Ammon's horn (tissue), 1 donor: ENCODE data around the gene DLGAP4.
"Not testable (repeated sequence)": the region's sequence is repeated elsewhere in the genome, so short reads cannot be mapped to it uniquely, and the experiment has no call there.

Experiments
- DNase-seq: peaks from one replicate; pipeline ENCODE4 v3.0.0-alpha.2; 2016; ENCODE audit warnings: low spot score

Gene DLGAP4

DNA sequence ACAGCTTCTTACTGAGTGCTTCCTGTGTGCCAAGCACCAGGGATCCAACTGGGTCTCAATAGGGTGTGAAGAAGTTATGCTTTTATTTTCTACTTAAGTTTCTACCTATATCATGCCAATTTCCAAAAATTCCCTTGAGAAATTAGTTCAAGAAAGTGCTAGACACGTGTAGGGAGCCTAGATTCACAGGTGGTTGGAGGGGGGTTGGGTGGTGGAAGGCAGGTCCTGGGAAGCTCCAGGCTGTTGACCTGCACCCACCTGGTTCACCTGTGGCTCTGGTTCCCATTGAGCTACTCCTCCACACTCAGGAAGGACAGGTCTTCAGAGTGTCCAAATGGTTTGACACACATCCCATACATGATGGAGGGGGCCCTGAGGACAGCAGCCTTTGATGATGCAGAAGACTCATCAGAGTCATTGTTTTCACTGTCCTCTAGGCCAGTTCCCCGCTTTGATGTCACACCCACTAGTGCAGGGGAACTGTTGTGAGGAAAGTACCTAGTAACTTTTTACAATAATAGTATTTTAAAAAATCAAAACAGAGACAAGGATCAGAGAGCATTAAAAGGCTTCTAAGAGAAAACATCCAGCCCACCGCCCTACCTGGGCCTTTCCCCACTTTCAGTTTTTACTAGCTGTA, 195.3 kb downstream of the DLGAP4 start:
- DNase-seq: no peak

DNA sequence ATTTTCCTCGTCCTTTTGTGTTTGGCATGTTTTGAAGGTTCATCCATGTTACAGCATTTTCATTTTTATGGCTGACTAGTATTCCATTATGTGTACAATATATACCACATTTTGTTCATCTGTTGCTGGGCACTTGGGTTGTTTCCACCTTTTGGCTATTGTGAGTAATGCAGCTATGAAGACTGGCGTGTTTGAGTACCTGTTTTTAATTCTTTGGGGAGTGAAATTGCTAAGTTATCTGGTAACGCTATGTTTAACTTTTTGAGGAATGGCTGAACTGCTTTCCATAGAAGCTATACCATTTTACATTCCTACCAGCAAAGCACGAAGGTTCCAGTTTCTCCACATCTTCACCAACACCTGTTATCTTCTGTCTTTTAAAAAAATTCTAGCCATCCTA, 198.2 kb downstream of the DLGAP4 start:
- no peak for DNase-seq

DNA sequence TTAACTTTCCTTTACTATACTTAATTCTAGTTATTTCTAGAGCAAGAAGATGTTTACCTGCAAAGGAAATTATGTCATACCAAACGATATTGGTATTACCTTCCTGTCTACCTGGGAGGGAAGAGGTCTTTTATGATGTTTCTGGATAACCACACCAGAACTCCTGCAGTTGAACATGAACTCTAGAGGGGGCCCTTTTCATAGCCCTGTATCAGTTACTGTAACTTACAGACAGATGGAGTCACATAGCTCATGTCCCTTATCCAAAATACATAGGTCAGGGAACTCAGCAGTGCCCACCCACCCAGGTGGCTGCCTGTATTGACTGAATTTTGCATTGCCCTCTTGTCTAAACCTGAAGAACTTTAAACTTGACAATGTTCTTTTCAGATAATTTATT, 200.1 kb downstream of the DLGAP4 start:
- no peak for DNase-seq

DNA sequence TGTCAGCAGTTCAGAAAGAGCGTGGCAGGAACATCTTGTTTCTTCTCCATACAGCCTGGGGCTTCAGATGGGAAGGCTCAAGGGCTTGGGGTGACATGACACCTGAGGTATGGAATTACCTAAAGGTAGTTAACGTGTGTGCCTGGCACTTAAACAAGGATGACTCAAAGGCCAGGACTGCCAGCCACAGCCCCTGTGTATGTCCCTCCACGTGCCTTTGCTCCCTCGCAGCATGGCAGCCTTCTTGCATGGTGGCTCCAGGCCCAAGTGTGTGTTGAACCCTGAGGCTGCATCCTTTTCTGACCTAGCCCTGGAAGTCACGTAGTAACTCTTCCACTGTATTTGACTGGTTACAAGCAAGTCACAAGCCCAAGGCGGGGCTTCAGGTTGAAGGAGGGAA, 201.6 kb downstream of the DLGAP4 start:
- DNase-seq: no peak

DNA sequence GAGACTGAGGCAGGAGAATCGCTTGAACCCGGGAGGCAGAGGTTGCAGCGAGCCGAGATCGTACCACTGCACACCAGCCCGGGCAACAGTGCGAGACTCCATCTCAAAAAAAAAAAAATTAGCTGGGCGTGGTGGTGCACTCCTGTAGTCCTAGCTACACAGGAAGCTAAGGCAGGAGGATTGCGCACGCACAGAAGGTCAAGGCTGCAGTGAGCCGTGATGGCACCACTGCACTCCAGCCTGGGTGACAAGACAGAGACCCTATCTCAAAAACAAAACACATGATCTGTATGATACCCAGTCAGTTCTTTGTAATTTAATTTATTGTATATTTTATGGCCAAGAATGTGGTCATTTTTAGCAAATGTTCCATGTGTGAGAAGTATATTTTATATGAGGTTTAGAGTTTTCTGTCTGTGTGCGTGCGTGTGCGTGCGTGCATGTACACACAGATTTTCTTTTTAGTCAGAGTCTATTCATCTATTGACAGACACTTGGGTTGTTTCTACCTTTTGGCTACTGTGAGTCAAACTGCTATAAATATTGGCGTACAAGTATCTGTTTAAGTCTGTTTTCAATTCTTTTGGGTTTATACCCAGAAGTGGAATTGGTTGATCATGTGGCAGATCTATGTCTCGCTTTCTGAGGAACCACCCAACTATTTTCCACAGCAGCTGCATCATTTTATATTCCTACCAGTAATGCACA, 213.0 kb downstream of the DLGAP4 start:
- DNase-seq: no peak

DNA sequence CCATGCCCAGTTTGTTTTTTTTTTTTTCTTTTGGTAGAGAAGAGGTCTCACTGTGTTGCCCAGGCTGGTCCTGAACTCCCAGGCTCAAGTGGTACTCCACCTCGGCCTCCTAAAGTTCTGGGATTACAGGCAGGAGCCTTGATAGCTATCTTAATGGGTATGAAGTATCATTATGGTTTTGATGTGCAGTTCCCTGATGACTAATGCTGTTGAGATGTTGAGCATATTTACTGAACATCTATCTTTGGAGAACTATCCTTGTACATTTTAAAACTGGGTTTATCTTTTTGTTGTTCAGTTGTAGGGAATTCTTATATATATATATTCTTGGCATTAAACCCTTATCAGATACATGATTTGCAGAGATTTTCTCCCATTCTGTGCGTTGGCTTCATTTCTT, 213.8 kb downstream of the DLGAP4 start:
- no peak for DNase-seq

DNA sequence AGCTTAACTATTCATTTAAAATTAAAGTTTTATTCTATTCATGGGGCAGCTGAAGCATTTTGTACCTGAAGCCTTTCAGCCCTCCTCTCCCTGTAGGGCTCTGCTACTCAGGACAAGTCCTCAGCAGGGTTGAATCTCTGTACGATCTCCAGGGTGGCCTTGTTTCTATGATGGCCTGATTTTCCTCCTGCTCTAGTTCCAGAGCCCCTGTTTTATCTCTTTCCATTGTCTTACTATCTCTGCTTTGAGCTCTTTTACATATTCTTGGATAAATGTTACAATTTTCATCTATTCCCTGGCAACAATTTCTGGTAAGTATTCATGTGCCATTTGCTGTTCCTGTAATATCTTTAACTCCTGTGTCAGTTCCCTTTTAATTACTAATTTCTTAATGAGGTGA, 215.4 kb downstream of the DLGAP4 start:
- no peak for DNase-seq

DNA sequence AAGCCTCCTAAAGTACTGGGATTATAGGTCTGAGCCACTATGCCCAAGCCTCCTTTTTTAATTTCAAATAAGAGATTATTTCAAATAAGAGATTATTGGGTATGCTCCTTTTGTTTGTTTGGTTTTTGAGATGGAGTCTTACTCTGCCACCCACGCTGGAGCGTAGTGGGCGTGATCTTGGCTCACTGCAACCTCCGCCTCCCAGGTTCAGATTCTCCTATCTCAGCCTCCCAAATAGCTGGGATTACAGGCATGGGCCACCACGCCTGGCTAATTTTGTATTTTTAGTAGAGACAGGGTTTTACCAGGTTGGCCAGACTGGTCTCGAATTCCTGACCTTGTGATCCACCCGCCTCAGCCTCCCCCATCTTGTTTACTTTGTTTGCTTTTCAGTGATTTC, 216.3 kb downstream of the DLGAP4 start:
- not testable (repeated sequence) for DNase-seq

DNA sequence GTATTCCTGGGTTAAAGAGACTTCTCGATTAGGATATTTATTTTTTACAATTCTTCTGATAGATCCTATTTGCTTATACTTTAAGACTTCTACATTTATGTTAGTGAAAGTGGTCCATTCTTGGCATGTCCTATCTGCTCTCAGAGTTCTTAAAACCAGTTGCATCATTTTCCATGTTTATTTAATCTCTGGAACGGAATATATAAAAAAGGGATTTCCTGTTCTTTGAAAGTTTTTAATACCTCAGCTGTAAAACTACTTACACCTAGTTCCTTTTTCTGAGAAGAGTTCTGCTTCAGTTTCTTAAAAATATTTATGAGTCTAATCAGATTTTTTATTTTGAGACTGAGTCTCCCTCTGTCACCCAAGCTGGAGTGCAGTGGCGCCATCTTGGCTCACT, 217.2 kb downstream of the DLGAP4 start:
- DNase-seq: no peak

DNA sequence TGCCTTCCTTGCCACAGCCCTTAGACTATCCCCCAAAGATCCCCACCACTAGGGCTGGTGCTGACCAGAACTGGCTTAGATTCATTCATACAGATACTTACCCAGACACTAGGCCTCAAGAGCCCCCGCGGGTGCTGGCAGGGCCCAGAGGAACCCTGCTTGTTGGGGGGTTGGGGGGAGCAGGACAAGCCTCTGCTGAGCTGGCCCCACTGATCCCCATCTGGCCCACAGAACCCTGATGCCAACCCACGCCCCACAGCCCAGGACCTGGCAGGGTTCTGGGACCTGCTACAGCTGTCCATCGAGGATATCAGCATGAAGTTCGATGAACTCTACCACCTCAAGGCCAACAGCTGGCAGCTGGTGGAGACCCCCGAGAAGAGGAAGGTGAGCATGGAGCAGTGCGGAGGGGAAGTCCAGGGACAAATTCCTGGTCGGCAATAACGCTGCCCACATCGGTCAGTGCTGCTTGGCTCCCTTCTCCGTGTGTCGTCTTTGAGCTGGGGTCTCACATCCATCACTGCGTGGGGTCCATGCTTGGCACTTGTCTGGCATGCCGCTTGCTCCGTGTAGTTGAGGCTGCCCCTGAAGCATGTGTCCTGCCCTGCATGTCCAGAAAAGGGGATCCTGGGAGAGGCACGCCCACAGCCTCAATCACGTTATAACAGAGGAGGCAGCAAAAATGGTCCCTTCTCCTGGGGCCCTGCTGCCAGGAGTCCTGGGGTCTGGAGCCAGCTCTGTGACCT, 219.7 kb downstream of the DLGAP4 start:
- no peak for DNase-seq

DNA sequence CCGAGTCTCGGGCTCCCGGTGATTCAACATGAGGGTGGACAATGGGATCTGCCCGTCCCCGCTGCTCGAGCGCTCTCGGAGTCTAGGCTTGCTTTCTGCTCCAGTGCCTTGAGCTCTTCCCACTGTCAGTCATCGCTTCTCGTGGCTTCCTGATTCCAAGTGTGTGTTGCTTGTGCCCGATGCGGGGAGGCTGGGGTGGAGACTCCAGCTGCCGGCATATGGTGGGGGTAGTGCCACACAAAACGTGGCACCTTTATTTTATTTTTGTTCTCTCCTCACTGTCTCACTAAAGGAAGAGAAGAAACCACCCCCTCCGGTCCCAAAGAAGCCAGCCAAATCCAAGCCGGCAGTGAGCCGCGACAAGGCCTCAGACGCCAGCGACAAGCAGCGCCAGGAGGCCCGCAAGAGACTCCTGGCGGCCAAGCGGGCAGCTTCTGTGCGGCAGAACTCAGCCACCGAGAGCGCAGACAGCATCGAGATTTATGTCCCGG, 220.4 kb downstream of the DLGAP4 start:
- DNase-seq: no peak

DNA sequence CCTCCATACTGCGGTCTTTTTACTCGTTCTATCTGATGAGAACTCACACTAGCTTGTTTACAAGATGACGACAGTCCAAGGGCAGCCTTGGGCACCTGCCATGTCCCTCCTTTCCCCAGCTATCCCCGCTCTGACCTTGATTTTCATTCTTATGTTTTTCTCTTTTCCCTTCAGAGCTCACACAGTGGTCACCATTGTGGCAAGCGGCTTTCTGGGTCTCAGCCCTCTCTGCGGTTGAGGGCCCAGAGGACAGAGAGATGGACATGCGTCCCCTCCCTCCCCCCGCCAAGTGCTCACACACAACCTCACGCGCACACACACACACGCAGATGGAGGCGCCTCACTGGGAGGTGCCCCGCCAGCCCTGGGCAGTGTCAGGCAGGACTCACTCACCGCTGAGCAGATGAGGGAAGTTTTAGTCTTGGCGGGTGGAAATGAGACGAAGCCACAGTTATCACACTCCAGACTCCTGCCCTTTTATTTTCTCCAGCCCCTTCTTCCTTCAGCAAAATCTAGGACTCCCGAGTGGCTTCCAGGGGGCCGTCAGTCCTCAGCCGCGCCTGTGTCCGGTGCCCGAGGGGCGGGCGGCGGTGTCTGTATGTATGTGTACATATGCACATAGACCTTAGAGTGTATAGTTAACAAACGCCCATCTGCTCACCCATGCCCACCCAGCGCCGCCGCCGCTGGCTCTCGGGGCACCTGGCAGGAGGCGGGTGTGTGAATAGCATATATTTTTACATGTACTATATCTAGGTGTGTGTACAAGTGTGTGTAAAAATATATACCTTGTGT, 221.4 kb downstream of the DLGAP4 start:
- DNase-seq: no peak

DNA sequence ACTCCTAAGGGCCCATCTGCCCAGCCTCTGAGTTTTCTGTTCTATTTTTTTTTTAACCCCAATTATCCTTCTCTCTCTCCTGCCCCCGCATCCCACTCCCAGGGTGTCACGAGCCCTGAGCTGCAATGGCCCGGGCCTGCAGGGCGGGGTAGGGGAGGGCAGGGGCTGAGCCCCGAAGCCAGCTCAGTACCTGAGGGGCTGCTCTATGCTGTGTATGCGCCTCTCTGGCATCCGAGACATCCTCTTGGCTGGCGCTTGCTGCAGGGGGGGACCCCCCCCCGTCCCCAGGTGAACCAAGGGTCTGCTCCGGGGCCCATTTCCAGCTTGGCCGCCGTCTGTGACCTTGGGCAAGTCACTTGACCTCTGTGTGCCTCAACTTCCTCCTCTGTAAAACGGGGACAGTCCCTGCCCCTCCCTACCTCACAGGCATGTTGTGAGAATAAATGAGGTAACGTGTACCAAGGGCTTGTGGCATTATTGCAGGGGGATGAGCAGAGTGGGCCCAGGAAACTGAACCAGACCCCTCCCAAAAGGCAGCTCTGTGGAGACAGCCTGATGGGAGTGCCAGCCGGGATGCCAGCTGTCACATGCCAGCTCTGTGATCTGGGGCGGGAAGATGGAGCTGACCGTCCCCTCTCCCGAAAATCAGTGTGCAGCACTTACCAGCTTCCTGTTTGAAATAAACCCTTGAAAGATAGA, 222.2 kb downstream of the DLGAP4 start:
- DNase-seq: no peak

DNA sequence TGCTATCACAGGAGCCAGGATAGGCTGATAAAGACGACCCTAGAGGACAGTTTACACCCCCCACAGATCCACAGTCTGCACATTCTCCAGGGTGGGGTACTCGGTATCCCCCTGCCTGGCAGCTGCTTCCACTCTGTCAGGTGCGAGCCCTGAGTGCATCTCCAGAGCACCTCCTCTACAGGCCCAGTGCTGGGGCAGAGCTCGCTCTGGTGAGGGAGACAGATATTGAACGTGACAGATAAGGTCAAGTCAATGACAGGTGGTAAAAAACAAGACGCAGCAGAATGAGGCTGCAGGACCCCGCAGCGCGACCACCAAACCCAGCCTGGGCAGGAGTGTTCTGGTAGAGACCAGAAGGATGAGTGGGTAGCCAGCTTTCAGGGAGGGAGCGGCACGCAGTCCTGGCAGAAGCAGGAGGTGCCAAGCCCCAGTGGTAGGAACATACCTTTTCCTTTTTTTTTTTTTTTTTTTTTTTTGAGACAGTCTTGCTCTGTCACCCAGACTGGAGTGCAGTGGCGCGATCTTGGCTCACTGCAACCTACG, 222.8 kb downstream of the DLGAP4 start:
- DNase-seq: no peak

DNA sequence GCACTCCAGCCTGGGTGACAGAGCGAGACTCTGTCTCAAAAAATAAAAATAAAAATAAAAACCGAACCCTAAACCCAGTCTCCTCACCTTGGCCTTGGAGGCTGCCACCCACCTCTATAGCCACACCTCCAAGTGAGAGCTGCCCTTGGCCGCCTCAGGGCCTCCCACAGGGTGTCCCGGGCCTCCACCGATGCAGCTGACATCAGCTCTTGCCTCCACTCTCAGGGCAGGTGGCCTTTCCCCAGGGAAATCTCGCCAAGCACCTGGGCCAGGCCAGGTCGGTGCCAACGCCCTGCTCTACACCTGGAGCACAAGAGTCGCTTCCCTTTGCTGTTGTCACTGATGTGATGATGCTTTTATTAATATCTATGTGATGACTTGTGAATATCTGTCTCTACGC, 226.2 kb downstream of the DLGAP4 start:
- DNase-seq: no peak

DNA sequence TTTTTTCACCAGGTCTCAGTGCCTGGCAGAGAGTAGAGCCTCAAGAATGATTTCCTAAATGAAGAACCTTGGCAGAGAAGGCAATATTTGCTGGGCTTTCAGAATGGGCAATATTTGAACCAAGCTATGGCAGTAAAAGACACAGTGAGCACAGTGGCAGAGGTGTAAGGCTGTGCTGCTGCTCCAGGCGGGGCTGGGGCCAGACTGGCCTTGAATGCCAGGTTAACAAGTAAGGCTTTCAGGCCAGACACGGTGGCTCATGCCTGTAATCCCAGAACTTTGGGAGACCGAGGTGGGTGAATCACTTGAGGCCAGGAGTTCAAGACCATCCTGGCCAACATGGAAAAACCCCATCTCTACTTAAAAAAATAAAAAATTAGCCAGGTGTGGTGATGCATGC, 226.7 kb downstream of the DLGAP4 start:
- no peak for DNase-seq

DNA sequence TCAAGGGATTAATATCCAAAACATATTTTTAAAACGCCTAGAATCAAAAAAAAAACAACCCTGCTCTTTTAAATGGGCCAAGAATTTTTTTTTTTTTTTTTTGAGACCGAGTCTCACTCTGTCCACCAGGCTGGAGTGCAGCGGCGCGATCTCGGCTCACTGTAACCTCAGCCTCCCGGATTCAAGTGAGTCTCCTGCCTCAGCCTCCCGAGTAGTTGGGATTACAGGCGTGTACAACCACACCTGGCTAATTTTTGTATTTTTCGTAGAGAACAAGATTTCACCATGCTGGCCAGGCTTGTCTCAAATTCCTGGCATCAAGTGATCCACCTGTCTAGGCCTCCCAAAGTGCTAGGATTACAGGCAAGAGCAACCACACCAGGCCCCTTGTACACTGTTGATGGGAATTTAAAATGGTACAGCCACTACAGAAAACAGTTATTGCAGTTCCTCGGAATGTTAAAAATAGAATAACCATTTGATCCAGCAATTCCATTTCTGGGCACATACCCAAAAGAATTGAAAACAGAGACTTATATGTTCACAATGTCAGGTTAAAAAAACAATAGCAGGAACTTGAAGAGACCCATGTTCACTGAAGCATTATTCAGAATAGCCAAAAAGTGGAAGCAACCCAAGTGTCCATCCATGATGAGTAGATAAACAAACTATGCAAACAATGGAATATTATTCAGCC, 232.0 kb downstream of the DLGAP4 start:
- no peak for DNase-seq

DNA sequence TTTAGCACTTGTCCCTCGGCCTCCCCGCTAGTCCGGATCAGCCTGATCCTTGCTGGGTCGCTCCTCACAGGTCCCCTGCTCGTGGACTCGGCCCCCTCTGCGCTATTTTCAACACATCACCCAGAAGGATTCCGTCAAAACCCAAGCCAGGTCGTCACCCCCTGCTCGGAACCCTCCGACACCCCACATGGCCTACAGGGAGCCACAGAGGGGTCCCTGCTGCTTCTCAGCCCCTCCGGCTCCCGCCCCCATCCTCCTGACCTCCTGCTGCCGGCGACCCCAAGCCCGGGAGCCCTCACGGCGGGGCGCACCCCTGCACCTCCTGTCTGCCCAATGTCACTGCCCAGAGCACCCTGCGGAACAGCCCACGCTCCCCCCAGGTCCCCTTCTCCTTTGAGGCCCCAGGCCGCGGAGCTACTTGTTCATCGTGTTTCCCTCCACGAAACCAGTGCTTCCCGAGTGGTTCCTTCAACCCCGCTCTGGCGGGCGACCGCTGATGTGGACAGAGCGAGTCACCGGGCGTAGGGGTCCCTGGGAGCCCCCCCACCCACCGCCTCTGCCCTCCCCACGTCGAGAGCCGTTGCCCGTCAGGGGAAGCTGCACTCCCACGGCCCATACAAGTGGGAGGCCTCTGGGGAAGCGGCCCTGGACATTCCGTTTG, 234.5 kb downstream of the DLGAP4 start:
- no peak for DNase-seq

DNA sequence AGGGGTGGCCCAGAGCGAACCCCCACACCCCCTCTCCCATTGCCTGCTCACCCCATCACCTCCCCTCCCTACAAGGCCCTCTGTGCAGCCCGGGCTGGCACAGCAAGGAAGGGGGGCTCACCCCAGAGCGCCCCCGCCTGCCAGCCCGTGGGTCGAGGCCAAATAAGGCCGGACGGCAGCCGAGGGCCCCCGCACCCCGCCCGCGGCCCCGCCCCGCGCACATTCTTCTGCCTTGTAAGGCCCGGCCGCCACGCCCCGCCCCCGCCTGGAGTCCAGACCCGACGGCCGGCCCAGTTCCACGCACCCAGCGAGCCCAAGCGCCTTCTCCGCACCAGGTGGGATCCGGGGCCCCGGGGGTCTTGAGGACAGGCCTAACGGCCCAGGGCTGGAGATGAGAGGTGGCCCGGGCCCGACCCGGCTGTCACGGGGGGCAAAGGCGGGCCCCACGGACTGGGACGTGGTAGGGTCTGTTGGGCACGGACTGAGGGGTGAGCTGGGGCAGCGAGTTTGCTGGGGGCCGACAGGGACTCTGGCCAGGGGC, 235.2 kb downstream of the DLGAP4 start, which contains the start of gene MYL9:
Gene MYL9 (plus strand): TSS at position 293 of the 541 bp plus-strand sequence. CDS start 3,366 bp downstream, outside the sequence.
- DNase-seq: no peak
